AG04450 (cell line): ENCODE data around the gene MYF6. TPM values are rescaled to one million over a fixed set of nuclear protein-coding genes. Genes with fewer than 3 reads are reported as not detected.

Source experiments
- CTCF ChIA-PET: fragments of 300-600, 350-600 bp; formaldehyde crosslinking; extraction: SDS; loops from one replicate; lab custom pipeline; 2022; ENCODE audit warnings: antibody characterized with exemption, inconsistent platforms; lab: Charles Lee
- POLR2A ChIA-PET: fragments of 350-600 bp; formaldehyde crosslinking; extraction: SDS; loops from one replicate; lab custom pipeline; 2021; ENCODE audit warnings: antibody characterized with exemption, inconsistent platforms; lab: Yijun Ruan, JAX
- DNase-seq: peaks from one replicate; pipeline ENCODE4 v3.0.0-alpha.2; 2011; ENCODE audit warnings: low read depth, low spot score
- H3K27ac ChIP-seq: one replicate; pipeline ENCODE4 v1.5.1; 2012; ENCODE audit warnings: low read depth, low read length, control low read depth
- H3K27me3 ChIP-seq: one replicate; pipeline ENCODE4 v1.6.0; 2012; ENCODE audit warnings: low read length; ENCODE audit not compliant: control insufficient read depth, insufficient read depth
- H3K4me3 ChIP-seq: 2 replicates; pipeline ENCODE4 v1.5.1; 2011; ENCODE audit warnings: mild to moderate bottlenecking, low read depth, low read length, control low read depth
- H3K9me3 ChIP-seq: 2 replicates; pipeline ENCODE4 v1.5.1; 2012; ENCODE audit warnings: low read length; ENCODE audit not compliant: control insufficient read depth, insufficient read depth
- polyA plus RNA-seq: library from polyadenylated mRNA; depleted of rRNA; stranded (reverse); fragments of >200 nt; gene quantifications from 2 replicates; pipeline ENCODE4 v1.2.3, GENCODE V29; 2011; rRNA removed
- TF ChIP-seq, protein P1 (sequence below): IDR thresholded peaks from 2 replicates; pipeline ENCODE4 v1.5.1; 2011; ENCODE audit warnings: low read depth, low read length, control low read depth, inconsistent platforms

MYF6 gene
- polyA plus RNA-seq, 1 experiment, result not detected

DNA sequence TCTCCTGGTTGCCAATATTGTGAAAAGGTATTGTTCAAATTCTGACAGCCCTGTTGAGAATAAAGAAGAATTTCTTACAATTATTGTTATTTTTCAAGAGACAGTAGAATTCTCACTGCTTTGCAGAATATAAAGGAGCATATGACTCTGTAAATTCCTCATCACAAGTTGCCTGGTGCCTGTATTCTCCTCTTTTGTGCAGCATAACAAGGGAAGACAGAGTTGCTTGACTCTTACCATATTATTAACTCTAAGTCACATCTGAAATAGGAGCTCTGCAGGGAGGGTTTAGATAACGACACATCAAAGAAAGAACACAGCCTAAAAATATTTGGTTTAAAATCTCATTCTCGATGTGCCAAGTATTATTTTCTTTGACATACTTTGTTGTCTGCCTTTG, 40.4 kb downstream of the MYF6 start:
- no peak for DNase-seq
- CTCF ChIA-PET, result no interaction called here
- Histone ChIP-seq H3K27me3 (no peaks in the 10 kb centered on the region), H3K4me3 (no peak overlapping the region), H3K27ac (no peak overlapping the region), H3K9me3 (no peaks in the 10 kb centered on the region)
- POLR2A ChIA-PET, result no interaction called here
- TF ChIP-seq, protein P1, sequence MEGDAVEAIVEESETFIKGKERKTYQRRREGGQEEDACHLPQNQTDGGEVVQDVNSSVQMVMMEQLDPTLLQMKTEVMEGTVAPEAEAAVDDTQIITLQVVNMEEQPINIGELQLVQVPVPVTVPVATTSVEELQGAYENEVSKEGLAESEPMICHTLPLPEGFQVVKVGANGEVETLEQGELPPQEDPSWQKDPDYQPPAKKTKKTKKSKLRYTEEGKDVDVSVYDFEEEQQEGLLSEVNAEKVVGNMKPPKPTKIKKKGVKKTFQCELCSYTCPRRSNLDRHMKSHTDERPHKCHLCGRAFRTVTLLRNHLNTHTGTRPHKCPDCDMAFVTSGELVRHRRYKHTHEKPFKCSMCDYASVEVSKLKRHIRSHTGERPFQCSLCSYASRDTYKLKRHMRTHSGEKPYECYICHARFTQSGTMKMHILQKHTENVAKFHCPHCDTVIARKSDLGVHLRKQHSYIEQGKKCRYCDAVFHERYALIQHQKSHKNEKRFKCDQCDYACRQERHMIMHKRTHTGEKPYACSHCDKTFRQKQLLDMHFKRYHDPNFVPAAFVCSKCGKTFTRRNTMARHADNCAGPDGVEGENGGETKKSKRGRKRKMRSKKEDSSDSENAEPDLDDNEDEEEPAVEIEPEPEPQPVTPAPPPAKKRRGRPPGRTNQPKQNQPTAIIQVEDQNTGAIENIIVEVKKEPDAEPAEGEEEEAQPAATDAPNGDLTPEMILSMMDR, result no peak

DNA sequence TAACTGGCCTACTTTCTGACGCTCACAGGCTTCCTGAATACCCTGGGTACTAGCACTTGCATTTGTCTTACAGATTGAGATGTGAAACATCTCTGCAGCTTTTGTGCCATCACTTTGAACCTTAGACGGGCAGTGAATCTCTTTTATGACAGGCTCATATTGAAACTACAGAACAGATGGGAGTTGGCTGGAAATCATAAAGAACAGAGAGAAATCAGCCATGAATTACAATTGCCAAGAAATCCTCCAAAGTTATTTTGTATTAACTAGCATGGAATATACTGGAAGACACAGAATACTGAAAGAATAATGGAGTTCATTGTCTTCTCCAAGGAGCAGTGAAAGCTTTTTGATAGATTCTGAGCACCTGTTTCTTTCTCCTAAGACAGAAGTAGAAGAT, 42.0 kb downstream of the MYF6 start:
- ChIA-PET POLR2A (no interaction called here), CTCF (no interaction called here)

DNA sequence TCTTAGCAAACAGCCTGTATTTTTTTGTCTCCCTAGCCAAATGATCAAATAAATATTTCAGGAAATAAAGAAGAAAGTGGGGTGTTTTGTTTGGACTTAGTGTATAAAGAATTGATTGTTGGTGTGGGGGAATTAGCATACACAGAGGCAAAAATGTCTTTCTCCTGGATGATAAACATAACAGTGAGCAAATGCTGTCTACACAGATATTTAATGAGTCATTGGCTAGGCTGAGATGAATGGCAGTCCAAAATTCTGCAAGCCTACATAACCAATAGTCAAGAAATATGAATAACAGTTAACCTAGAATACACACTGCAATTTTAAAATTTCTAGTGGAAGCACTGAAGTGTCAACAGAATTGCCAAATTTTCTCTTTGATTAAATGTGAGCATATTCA, 45.0 kb downstream of the MYF6 start:
- no peak overlapping the region for H3K27ac ChIP-seq
- POLR2A ChIA-PET, result no interaction called here
- no peak for DNase-seq
- no peak overlapping the region for H3K4me3 ChIP-seq
- TF ChIP-seq, protein P1, result no peak
- CTCF ChIA-PET, result no interaction called here
- no peaks in the 10 kb centered on the region for H3K27me3 ChIP-seq
- no peaks in the 10 kb centered on the region for H3K9me3 ChIP-seq

More for the DNA sequence above, 42.0 kb downstream of the MYF6 start:
- Histone ChIP-seq H3K27me3 (no peaks in the 10 kb centered on the region), H3K4me3 (no peak overlapping the region), H3K27ac (no peak overlapping the region), H3K9me3 (no peaks in the 10 kb centered on the region)
- no peak for DNase-seq
- TF ChIP-seq, protein P1, result no peak

DNA sequence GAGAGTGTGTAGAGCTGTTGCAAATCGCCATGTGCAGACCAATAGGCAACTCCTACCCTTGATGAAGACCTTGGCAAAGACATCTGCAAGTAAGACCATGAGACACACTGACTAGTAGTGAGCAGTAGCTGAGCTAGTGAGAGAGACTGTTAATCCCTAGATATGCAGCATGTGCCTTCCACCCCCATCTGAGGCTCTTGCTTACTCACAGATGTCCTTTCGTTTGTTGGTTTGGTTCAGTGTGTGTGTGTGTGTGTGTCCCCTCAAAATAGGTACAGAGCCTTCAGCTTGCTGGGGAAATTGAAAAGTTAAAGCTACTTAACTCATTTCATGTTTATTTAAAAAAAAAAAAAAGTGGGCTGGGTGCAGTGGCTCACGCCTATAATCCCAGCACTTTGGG, 46.8 kb downstream of the MYF6 start:
- ChIA-PET CTCF (no interaction called here), POLR2A (interaction anchor here (0.7 kb wide), 1 partner anchor 172 kb away, joined by 3 read pairs; no protein-coding TSS in a partner anchor)
- no peak overlapping the region for H3K4me3 ChIP-seq
- TF ChIP-seq, protein P1, result no peak
- DNase-seq, result no peak
- H3K27ac ChIP-seq, result no peak overlapping the region
- H3K27me3 ChIP-seq, result no peaks in the 10 kb centered on the region
- no peaks in the 10 kb centered on the region for H3K9me3 ChIP-seq

DNA sequence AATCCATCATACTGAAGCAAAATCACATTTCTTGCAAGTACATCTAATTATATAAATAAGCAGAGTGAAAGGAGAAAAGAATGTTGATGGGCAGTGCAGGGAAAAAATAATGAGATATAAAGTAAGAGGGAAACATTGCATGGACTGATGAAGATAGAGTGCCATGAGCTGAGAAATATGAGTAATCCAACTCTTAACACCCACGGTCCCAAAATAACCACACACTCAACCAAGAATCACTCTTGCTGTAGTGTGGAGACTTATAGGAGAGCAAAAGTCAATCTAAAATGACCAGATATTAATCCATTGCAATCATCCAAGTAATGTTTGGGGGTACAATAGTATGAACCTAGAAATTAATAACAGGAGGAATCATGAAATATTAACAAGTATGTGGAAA, 49.4 kb downstream of the MYF6 start:
- Histone ChIP-seq H3K27me3 (no peaks in the 10 kb centered on the region), H3K27ac (no peak overlapping the region), H3K4me3 (no peak overlapping the region), H3K9me3 (no peaks in the 10 kb centered on the region)
- DNase-seq, result no peak
- CTCF ChIA-PET, result no interaction called here
- POLR2A ChIA-PET, result no interaction called here
- TF ChIP-seq, protein P1, result no peak

Other genes with a start within 250 kb of the MYF6 start
- gene MYF5, start 9.3 kb downstream of the MYF6 start, polyA plus RNA-seq, result not detected in 2 replicates
- 8.1 and 10.4 TPM in 2 replicates for gene LIN7A, start 230.3 kb downstream of the MYF6 start, polyA plus RNA-seq